H9 (cell line): Measurements from ENCODE around the gene STRA6. TPM values are rescaled to one million over a fixed set of nuclear protein-coding genes. Genes with fewer than 3 reads are reported as not detected.

Experiments used
- DNase-seq: peaks from one replicate; pipeline ENCODE4 v3.0.0-alpha.2; 2017
- H2AFZ ChIP-seq: one replicate; pipeline ENCODE4 v1.6.1; 2013; ENCODE audit warnings: mild to moderate bottlenecking, low read length, control low read depth, moderate library complexity
- H2AK5ac ChIP-seq: 2 replicates; pipeline ENCODE4 v1.6.1; 2013; ENCODE audit warnings: low read length, control low read depth, mixed read lengths; ENCODE audit not compliant: insufficient read length
- H2BK120ac ChIP-seq: one replicate; pipeline ENCODE4 v1.6.1; 2013; ENCODE audit warnings: low read depth, mild to moderate bottlenecking, low read length, control low read depth, inconsistent platforms; ENCODE audit not compliant: poor library complexity, severe bottlenecking
- H2BK12ac ChIP-seq: 2 replicates; pipeline ENCODE4 v1.6.1; 2013; ENCODE audit warnings: low read length, control low read depth, mixed read lengths, low read depth; ENCODE audit not compliant: insufficient read length
- H2BK15ac ChIP-seq: 2 replicates; pipeline ENCODE4 v1.6.1; 2013; ENCODE audit warnings: low read depth, low read length, control low read depth
- H2BK20ac ChIP-seq: one replicate; pipeline ENCODE4 v1.6.1; 2013; ENCODE audit warnings: low read depth, mild to moderate bottlenecking, low read length, control low read depth, inconsistent platforms; ENCODE audit not compliant: poor library complexity, severe bottlenecking
- H2BK5ac ChIP-seq: 2 replicates; pipeline ENCODE4 v1.6.1; 2013; ENCODE audit warnings: low read length, control low read depth, mixed read lengths; ENCODE audit not compliant: insufficient read length
- H3K14ac ChIP-seq: 2 replicates; pipeline ENCODE4 v1.6.1; 2013; ENCODE audit warnings: low read length, control low read depth; ENCODE audit not compliant: insufficient read depth
- H3K18ac ChIP-seq: 2 replicates; pipeline ENCODE4 v1.6.1; 2013; ENCODE audit warnings: low read depth, mild to moderate bottlenecking, mixed read lengths, low read length, control low read depth; ENCODE audit not compliant: insufficient read length
- H3K23ac ChIP-seq: 2 replicates; pipeline ENCODE4 v1.6.1; 2013; ENCODE audit warnings: low read length, control low read depth, mixed read lengths, low read depth; ENCODE audit not compliant: insufficient read length
- H3K23me2 ChIP-seq: 2 replicates; pipeline ENCODE4 v1.6.1; 2013; ENCODE audit warnings: low read depth, mild to moderate bottlenecking, mixed read lengths, low read length, control low read depth; ENCODE audit not compliant: insufficient read length, poor library complexity, severe bottlenecking
- H3K27ac ChIP-seq: 2 replicates; pipeline ENCODE4 v1.5.1; 2013; ENCODE audit warnings: low read length, control low read depth, mixed read lengths, low read depth; ENCODE audit not compliant: insufficient read length
- H3K27me3 ChIP-seq: 2 replicates; pipeline ENCODE4 v1.6.1; 2013; ENCODE audit warnings: low read length, control low read depth, inconsistent platforms; ENCODE audit not compliant: insufficient read depth
- H3K4ac ChIP-seq: 2 replicates; pipeline ENCODE4 v1.6.1; 2013; ENCODE audit warnings: low read depth, mild to moderate bottlenecking, control low read depth, inconsistent platforms, low read length, moderate library complexity
- H3K4me1 ChIP-seq: 2 replicates; pipeline ENCODE4 v1.6.1; 2013; ENCODE audit warnings: low read length, control low read depth, inconsistent platforms; ENCODE audit not compliant: insufficient read depth
- H3K4me2 ChIP-seq: 2 replicates; pipeline ENCODE4 v1.6.1; 2013; ENCODE audit warnings: low read length, control low read depth, mixed read lengths; ENCODE audit not compliant: insufficient read length, insufficient read depth
- H3K56ac ChIP-seq: 2 replicates; pipeline ENCODE4 v1.6.1; 2013; ENCODE audit warnings: low read depth, mild to moderate bottlenecking, mixed read lengths, low read length, control low read depth; ENCODE audit not compliant: insufficient read length
- H3K79me1 ChIP-seq: 2 replicates; pipeline ENCODE4 v1.6.1; 2013; ENCODE audit warnings: low read depth, mild to moderate bottlenecking, moderate library complexity, low read length, control low read depth, inconsistent platforms; ENCODE audit not compliant: insufficient read depth, poor library complexity, severe bottlenecking
- H3K79me2 ChIP-seq: 2 replicates; pipeline ENCODE4 v1.6.1; 2013; ENCODE audit warnings: low read length, control low read depth, inconsistent platforms; ENCODE audit not compliant: insufficient read depth
- H3K9ac ChIP-seq: 2 replicates; pipeline ENCODE4 v1.6.1; 2013; ENCODE audit warnings: low read length, control low read depth, mixed read lengths; ENCODE audit not compliant: insufficient read length; ENCODE audit errors: extremely low read depth
- H3K9me3 ChIP-seq: one replicate; pipeline ENCODE4 v1.6.1; 2013; ENCODE audit warnings: low read depth, low read length, inconsistent platforms; ENCODE audit not compliant: control insufficient read depth
- H3T11ph ChIP-seq: one replicate; pipeline ENCODE4 v1.6.1; 2013; ENCODE audit warnings: mild to moderate bottlenecking, low read length, control low read depth, inconsistent platforms
- H4K20me1 ChIP-seq: one replicate; pipeline ENCODE4 v1.6.1; 2013; ENCODE audit not compliant: control insufficient read depth, insufficient read length, insufficient read depth
- H4K5ac ChIP-seq: 2 replicates; pipeline ENCODE4 v1.6.1; 2013; ENCODE audit warnings: low read depth, mild to moderate bottlenecking, mixed read lengths, low read length, control low read depth; ENCODE audit not compliant: insufficient read length
- H4K8ac ChIP-seq: replicated peaks from 2 replicates; pipeline ENCODE4 v1.6.1; 2013; ENCODE audit warnings: low read length, control low read depth, mixed read lengths, low read depth; ENCODE audit not compliant: insufficient read length
- H4K91ac ChIP-seq: 2 replicates; pipeline ENCODE4 v1.6.1; 2013; ENCODE audit warnings: low read depth, mild to moderate bottlenecking, moderate library complexity, mixed read lengths, low read length, control low read depth; ENCODE audit not compliant: insufficient read length
- H3K27ac Mint-ChIP-seq, 3 experiments: 2 replicates in 2 of 3; 3 replicates in 1 of 3; pipeline ENCODE4 v1.8.0; 2020 to 2021; ENCODE audit warnings: mixed read lengths in 3 of 3, mild to moderate bottlenecking in 1 of 3, moderate library complexity in 1 of 3
- H3K27me3 Mint-ChIP-seq: 2 replicates; pipeline ENCODE4 v1.8.0; 2021; ENCODE audit warnings: low read depth, mild to moderate bottlenecking, moderate library complexity, mixed read lengths
- H3K36me3 Mint-ChIP-seq, 3 experiments: 2 replicates in 2 of 3; 3 replicates in 1 of 3; pipeline ENCODE4 v1.8.0; 2020 to 2021; ENCODE audit warnings: low read depth in 3 of 3, mixed read lengths in 3 of 3; ENCODE audit not compliant: insufficient read depth in 1 of 3
- H3K4me1 Mint-ChIP-seq, 2 experiments: 2 replicates each; pipeline ENCODE4 v1.8.0; 2020; ENCODE audit warnings: mixed read lengths in 2 of 2
- H3K4me3 Mint-ChIP-seq, 2 experiments: 2 replicates in 1 of 2; 3 replicates in 1 of 2; pipeline ENCODE4 v1.8.0; 2020 to 2021; ENCODE audit warnings: mild to moderate bottlenecking in 2 of 2, mixed read lengths in 2 of 2, moderate library complexity in 1 of 2
- H3K9me3 Mint-ChIP-seq, 2 experiments: 2 replicates in 1 of 2; 3 replicates in 1 of 2; pipeline ENCODE4 v1.8.0; 2020; ENCODE audit warnings: mild to moderate bottlenecking in 2 of 2, mixed read lengths in 2 of 2, moderate library complexity in 1 of 2
- WGBS: extraction: QIAGEN DNeasy Blood & Tissue Kit; methylation state at CpG from one replicate; pipeline ENCODE4 v1.1.7; 2013; ENCODE audit warnings: missing lambda C conversion rate, low lambda C conversion rate, mixed read lengths; ENCODE audit not compliant: insufficient read length; ENCODE audit errors: extremely low coverage; 5-methylcytosine and 5-hydroxymethylcytosine counted together
- total RNA-seq: library from RNA; stranded (reverse); gene quantifications from 2 replicates; pipeline ENCODE4 v1.2.1, GENCODE V29; 2021
- TF ChIP-seq, protein P1 (sequence below): fragments of 200-600 bp; sonication (generic); conservative IDR thresholded peaks from 3 replicates; pipeline ENCODE4 v1.8.0; 2021; ENCODE audit warnings: antibody characterized with exemption, mild to moderate bottlenecking

The STRA6 gene
- total RNA-seq, 1 experiment from 2014 or later: 12.8 TPM

GRCh38 chr15:74251131-74251811 is 48.7 kb upstream of the STRA6 start:
- H3K56ac ChIP-seq: no peak overlapping the region
- no peaks in the 10 kb centered on the region for H3K9me3 Mint-ChIP-seq
- no peak overlapping the region for H3K4me2 ChIP-seq
- no peak overlapping the region for H3T11ph ChIP-seq
- no peak overlapping the region for H3K4me3 Mint-ChIP-seq
- H3K27me3 Mint-ChIP-seq: peaks cover 32% of the 10 kb centered on the region
- H3K9ac ChIP-seq: no peak overlapping the region
- H2BK12ac ChIP-seq: no peak overlapping the region
- no peak overlapping the region for H3K14ac ChIP-seq
- no peaks in the 10 kb centered on the region for H3K79me1 ChIP-seq
- H3K9me3 ChIP-seq: no peaks in the 10 kb centered on the region
- H2AFZ ChIP-seq: no peak overlapping the region
- H3K27me3 ChIP-seq: no peaks in the 10 kb centered on the region
- H3K27ac ChIP-seq: no peak overlapping the region
- H3K23me2 ChIP-seq: no peaks in the 10 kb centered on the region
- no peak overlapping the region for H3K27ac Mint-ChIP-seq
- H4K91ac ChIP-seq: no peak overlapping the region
- H3K4me1 Mint-ChIP-seq: peaks cover 11 to 24% of the 10 kb centered on the region in 2 experiments
- H4K8ac ChIP-seq: no peak overlapping the region
- H2BK15ac ChIP-seq: no peak overlapping the region
- H2BK120ac ChIP-seq: no peak overlapping the region
- H4K20me1 ChIP-seq: no peaks in the 10 kb centered on the region
- H4K5ac ChIP-seq: no peak overlapping the region
- H3K79me2 ChIP-seq: no peaks in the 10 kb centered on the region
- H3K18ac ChIP-seq: no peak overlapping the region
- no peak overlapping the region for H2AK5ac ChIP-seq
- no peak overlapping the region for H2BK20ac ChIP-seq
- H3K4me1 ChIP-seq: no peaks in the 10 kb centered on the region; the same call in 1 of the 2 replicates
- no peak overlapping the region for H3K23ac ChIP-seq
- no peak overlapping the region for H2BK5ac ChIP-seq
- H3K36me3 Mint-ChIP-seq: no peaks in the 10 kb centered on the region; a peak in 1 of 7 replicates
- no CpG with 5 or more reads among the region's 5 CpGs for WGBS
- DNase-seq: no peak
- TF ChIP-seq, protein P1, sequence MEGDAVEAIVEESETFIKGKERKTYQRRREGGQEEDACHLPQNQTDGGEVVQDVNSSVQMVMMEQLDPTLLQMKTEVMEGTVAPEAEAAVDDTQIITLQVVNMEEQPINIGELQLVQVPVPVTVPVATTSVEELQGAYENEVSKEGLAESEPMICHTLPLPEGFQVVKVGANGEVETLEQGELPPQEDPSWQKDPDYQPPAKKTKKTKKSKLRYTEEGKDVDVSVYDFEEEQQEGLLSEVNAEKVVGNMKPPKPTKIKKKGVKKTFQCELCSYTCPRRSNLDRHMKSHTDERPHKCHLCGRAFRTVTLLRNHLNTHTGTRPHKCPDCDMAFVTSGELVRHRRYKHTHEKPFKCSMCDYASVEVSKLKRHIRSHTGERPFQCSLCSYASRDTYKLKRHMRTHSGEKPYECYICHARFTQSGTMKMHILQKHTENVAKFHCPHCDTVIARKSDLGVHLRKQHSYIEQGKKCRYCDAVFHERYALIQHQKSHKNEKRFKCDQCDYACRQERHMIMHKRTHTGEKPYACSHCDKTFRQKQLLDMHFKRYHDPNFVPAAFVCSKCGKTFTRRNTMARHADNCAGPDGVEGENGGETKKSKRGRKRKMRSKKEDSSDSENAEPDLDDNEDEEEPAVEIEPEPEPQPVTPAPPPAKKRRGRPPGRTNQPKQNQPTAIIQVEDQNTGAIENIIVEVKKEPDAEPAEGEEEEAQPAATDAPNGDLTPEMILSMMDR: no peak
- no peak overlapping the region for H3K4ac ChIP-seq
